GM06990 (cell line): ENCODE measurements around the gene NUP35.
"Not testable (repeated sequence)": the region's sequence is repeated elsewhere in the genome, so short reads cannot be mapped to it uniquely, and the experiment has no call there.

Source experiments
- DNase-seq: peaks from one replicate; pipeline ENCODE4 v3.0.0-alpha.2; 2011; ENCODE audit not compliant: insufficient read length; ENCODE audit errors: extremely low read depth
- H3K27me3 ChIP-seq: replicated peaks from 2 replicates; pipeline ENCODE4 v1.6.0; 2011; ENCODE audit warnings: low read length; ENCODE audit not compliant: control insufficient read depth, insufficient read depth
- H3K36me3 ChIP-seq: 2 replicates; pipeline ENCODE4 v1.5.1; 2011; ENCODE audit warnings: low read length; ENCODE audit not compliant: control insufficient read depth, insufficient read depth
- H3K4me3 ChIP-seq: replicated peaks from 2 replicates; pipeline ENCODE4 v1.5.1; 2011; ENCODE audit warnings: low read depth, mild to moderate bottlenecking, control low read depth, low read length
- TF ChIP-seq, protein P1 (sequence below): IDR thresholded peaks from 2 replicates; pipeline ENCODE4 v1.5.1; 2011; ENCODE audit warnings: low read length, control low read depth, mild to moderate bottlenecking, inconsistent platforms; ENCODE audit not compliant: insufficient read depth, poor library complexity, severe bottlenecking

NUP35 gene

DNA sequence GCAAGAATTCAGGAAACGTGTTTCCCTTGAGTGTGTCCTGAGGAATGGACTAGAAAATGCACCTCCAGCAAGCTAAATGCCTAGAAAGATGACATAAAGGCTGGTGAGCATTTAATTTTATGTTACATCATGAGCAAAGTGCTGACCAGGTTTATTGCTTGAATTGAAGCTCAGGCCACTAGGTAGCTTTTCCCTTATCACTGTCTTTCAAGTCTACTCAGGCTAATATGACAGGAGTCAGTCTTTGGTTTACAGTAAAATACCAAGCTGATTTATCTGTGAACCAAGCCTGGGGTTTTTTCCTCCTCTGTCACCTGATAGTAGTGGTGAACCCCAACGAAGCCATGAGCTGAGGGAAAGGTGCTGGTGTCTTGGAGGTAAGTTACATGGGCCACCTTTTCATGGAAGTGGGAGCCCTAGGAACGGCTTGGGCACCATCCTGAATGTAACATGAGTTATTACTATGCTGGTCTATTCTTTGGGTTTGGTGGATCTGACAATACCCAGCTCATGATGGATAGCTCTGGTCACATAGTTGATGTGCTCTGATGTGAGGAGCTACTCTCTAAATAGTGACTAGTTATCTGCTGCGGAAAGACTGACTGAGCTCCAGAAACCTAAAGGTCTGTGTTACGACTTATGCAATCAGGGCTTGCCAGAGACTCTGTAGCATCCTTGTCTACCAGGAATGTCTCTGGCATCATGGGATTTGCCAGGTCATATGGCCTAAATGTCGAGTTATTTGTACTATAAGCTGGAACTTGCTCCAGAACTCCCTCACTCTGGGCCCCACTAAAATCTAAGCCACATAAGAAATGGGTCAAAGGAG is 39.8 kb downstream of the NUP35 start:
- no peak overlapping the region for H3K4me3 ChIP-seq
- TF ChIP-seq, protein P1, sequence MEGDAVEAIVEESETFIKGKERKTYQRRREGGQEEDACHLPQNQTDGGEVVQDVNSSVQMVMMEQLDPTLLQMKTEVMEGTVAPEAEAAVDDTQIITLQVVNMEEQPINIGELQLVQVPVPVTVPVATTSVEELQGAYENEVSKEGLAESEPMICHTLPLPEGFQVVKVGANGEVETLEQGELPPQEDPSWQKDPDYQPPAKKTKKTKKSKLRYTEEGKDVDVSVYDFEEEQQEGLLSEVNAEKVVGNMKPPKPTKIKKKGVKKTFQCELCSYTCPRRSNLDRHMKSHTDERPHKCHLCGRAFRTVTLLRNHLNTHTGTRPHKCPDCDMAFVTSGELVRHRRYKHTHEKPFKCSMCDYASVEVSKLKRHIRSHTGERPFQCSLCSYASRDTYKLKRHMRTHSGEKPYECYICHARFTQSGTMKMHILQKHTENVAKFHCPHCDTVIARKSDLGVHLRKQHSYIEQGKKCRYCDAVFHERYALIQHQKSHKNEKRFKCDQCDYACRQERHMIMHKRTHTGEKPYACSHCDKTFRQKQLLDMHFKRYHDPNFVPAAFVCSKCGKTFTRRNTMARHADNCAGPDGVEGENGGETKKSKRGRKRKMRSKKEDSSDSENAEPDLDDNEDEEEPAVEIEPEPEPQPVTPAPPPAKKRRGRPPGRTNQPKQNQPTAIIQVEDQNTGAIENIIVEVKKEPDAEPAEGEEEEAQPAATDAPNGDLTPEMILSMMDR, result no peak
- H3K27me3 ChIP-seq, result no peaks in the 10 kb centered on the region
- no peak for DNase-seq
- no peaks in the 10 kb centered on the region; the same call in 1 of the 2 replicates for H3K36me3 ChIP-seq

DNA sequence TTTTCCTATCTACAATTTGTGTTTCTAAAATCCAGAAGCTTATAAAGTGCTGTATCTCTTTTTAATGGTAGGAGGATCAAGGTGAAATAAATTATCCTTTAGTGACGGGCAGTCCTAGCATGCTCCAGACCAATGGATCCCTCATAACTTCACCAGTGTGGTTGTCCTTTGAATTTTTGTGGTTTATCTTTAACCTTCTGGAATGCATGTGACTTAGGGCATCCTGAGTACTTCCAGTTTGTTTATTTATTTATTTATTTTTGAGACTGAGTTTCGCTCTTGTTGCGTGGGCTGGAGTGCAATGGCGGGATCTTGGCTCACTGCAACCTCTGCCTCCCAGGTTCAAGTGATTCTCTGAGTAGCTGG is 40.4 kb downstream of the NUP35 start:
- TF ChIP-seq, protein P1, result no peak
- H3K4me3 ChIP-seq, result no peak overlapping the region
- no peaks in the 10 kb centered on the region; the same call in 1 of the 2 replicates for H3K36me3 ChIP-seq
- no peak for DNase-seq
- no peaks in the 10 kb centered on the region for H3K27me3 ChIP-seq

DNA sequence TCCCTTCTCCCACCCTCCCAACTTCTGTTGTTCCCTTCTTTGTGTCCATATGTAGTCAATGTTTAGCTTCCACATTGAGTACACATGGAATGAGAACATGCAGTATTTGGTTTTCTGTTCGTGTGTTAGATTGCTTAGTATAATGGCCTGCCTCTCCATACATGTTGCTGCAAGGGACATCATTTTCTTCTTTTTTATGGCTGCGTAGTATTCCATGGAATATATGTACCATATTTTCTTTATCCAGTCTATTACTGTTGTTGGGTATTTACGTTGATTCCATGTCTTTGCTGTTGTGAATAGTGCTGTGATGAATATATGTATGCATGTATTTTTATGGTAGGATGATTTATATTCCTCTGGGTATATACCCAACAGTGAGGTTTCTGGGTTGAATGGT is 42.0 kb downstream of the NUP35 start:
- TF ChIP-seq, protein P1, result no peak
- Histone ChIP-seq H3K4me3 (no peak overlapping the region), H3K36me3 (no peaks in the 10 kb centered on the region; the same call in 1 of the 2 replicates), H3K27me3 (no peaks in the 10 kb centered on the region)
- no peak for DNase-seq

DNA sequence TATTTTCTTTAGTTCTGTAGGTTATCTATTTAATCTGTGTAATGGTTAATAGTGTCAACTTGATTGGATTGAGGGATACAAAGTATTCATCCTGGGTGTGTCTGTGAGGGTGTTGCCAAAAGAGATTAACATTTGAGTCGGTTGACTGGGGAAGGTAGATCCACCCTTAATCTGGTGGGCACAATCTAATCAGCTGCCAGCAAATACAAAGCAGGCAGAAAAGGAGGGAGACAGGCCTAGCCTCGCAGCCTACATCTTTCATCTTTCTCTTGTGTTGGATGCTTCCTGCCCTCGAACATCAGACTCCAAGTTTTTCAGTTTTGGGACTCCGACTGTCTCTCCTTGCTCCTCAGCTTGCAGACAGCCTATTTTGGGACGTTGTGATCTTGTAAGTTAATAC is 42.7 kb downstream of the NUP35 start:
- not testable (repeated sequence) for H3K4me3 ChIP-seq, H3K36me3 ChIP-seq, DNase-seq, H3K27me3 ChIP-seq

- H3K27me3 ChIP-seq, result no peaks in the 10 kb centered on the region
- DNase-seq, result no peak
- TF ChIP-seq, protein P1, result no peak
- no peak overlapping the region for H3K4me3 ChIP-seq
- H3K36me3 ChIP-seq, result peaks cover 5% of the 10 kb centered on the region
Observed at GRCh38 chr2:183172220-183172887, 48.1 kb downstream of the NUP35 start.

DNA sequence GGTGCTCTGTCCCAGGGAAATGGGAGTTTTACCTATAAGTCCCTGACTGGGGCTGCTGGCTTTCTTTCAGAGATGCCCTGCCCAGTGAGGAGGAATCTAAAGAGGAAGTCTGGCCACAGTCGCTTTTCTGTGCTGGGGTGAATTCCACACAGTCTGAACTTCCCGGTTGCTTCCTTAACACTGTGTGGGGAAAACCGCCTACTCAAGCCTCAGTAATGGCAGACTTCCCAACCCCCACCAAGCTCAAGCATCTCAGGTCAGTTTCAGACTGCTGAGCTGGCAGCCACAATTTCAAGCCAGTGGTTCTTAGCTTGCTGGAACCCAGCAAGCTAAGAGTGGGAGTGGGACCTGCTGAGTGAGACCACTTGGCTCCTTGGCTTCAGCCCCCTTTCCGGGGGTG is 54.9 kb downstream of the NUP35 start:
- no peak for DNase-seq
- TF ChIP-seq, protein P1, result no peak
- no peaks in the 10 kb centered on the region; the same call in 1 of the 2 replicates for H3K36me3 ChIP-seq
- no peaks in the 10 kb centered on the region for H3K27me3 ChIP-seq
- H3K4me3 ChIP-seq, result no peak overlapping the region
